K562 (cell line): Measurements from ENCODE around the gene TCF23. TPM values are rescaled to one million over a fixed set of nuclear protein-coding genes. Genes with fewer than 3 reads are reported as not detected.

Source experiments
- ATAC-seq: fragments of 200-7000 bp; cut with Tn5 transposase; 3 replicates; pipeline ENCODE4 v1.9.1; 2020; ENCODE audit warnings: moderate library complexity
- BruUV-seq: library from RNA; stranded (reverse); fragments of 400-500 nt; replicated peaks from 2 replicates; lab custom pipeline; 2021; lab: Mats Ljungman, UMichigan
- CTCF ChIA-PET: fragments of 300-600 bp; formaldehyde crosslinking; extraction: SDS; loops from one replicate; lab custom pipeline; 2021; ENCODE audit warnings: low intra/inter-chr PET ratio; lab: Yijun Ruan, JAX
- POLR2A ChIA-PET: fragments of 300-600, 350-650 bp; sonication (Branson Sonifier 250); formaldehyde crosslinking; extraction: SDS; loops from one replicate; lab custom pipeline; 2021; ENCODE audit warnings: antibody characterized with exemption, inconsistent platforms; lab: Yijun Ruan, JAX
- DNase-seq, 4 experiments: peaks; one replicate each; pipeline versions ENCODE4 v3.0.0 to v3.0.0-alpha.2; 2011 to 2018; ENCODE audit warnings: low spot score in 3 of 4, mixed read lengths in 3 of 4; ENCODE audit errors: extremely low read depth in 1 of 4
- FAIRE-seq: peaks from 2 replicates; lab custom pipeline; 2011; peaks lifted over from hg19 to GRCh38; lab: Jason Lieb, UNC
- H2AFZ ChIP-seq: 2 replicates; pipeline ENCODE4 v1.6.0; 2011; ENCODE audit warnings: low read depth, low read length, control low read depth, inconsistent platforms
- H3K27ac ChIP-seq: fragments of 200-600 bp; 3 replicates; pipeline ENCODE4 v1.8.0; 2011; ENCODE audit warnings: low read depth, mild to moderate bottlenecking, control low read depth, inconsistent platforms, low read length, moderate library complexity, mixed read lengths; ENCODE audit errors: extremely low read depth
- H3K27me3 ChIP-seq, 2 experiments: fragments of 300-600 bp in 1 of 2; 2 replicates in 1 of 2; 3 replicates in 1 of 2; pipeline versions ENCODE4 v1.6.0 to v1.8.0; 2011; ENCODE audit warnings: inconsistent platforms in 2 of 2, low read length in 2 of 2, mild to moderate bottlenecking in 1 of 2, mixed read lengths in 1 of 2, moderate library complexity in 1 of 2; ENCODE audit not compliant: control insufficient read depth in 2 of 2, insufficient read depth in 2 of 2
- H3K36me3 ChIP-seq: fragments of 300-600 bp; 3 replicates; pipeline ENCODE4 v1.8.0; 2011; ENCODE audit warnings: mild to moderate bottlenecking, low read length, inconsistent platforms; ENCODE audit not compliant: control insufficient read depth, insufficient read depth
- H3K4me1 ChIP-seq, 2 experiments: fragments of 200-600 bp in 1 of 2; replicated peaks in 1 of 2; 2 replicates in 1 of 2; 3 replicates in 1 of 2; pipeline versions ENCODE4 v1.5.1 to v1.8.0; 2011; ENCODE audit warnings: inconsistent platforms in 2 of 2, low read length in 2 of 2, mild to moderate bottlenecking in 1 of 2, mixed read lengths in 1 of 2, moderate library complexity in 1 of 2; ENCODE audit not compliant: control insufficient read depth in 2 of 2, insufficient read depth in 2 of 2
- H3K4me2 ChIP-seq: 2 replicates; pipeline ENCODE4 v1.6.1; 2011; ENCODE audit warnings: low read length, control low read depth, inconsistent platforms, mixed read lengths; ENCODE audit not compliant: insufficient read depth
- H3K4me3 ChIP-seq: fragments of 200-600 bp; sonication (generic), shearing (Covaris generic); 2 replicates; pipeline ENCODE4 v1.5.1; 2016; ENCODE audit warnings: control low read depth, inconsistent platforms
- H3K79me2 ChIP-seq: fragments of 200-600 bp; 3 replicates; pipeline ENCODE4 v1.8.0; 2011; ENCODE audit warnings: low read length, inconsistent platforms; ENCODE audit not compliant: control insufficient read depth, insufficient read depth
- H3K9ac ChIP-seq, 2 experiments: 2 replicates each; pipeline versions ENCODE4 v1.6.0 to v1.6.1; 2011; ENCODE audit warnings: low read depth in 2 of 2, low read length in 2 of 2, control low read depth in 1 of 2, inconsistent platforms in 1 of 2, mild to moderate bottlenecking in 1 of 2, mixed read lengths in 1 of 2; ENCODE audit not compliant: insufficient read depth in 1 of 2
- H3K9me1 ChIP-seq: one replicate; pipeline ENCODE4 v1.6.0; 2011; ENCODE audit warnings: inconsistent platforms, mild to moderate bottlenecking, low read length, moderate library complexity; ENCODE audit not compliant: control insufficient read depth, insufficient read depth
- H3K9me3 ChIP-seq: replicated peaks from 2 replicates; pipeline ENCODE4 v1.5.1; 2011; ENCODE audit warnings: low read depth, low read length, inconsistent platforms; ENCODE audit not compliant: control insufficient read depth, insufficient read depth
- H4K20me1 ChIP-seq: replicated peaks from 2 replicates; pipeline ENCODE4 v1.6.1; 2011; ENCODE audit warnings: low read length, inconsistent platforms, mixed read lengths; ENCODE audit not compliant: control insufficient read depth, insufficient read depth
- BMI1 ChIP-seq: fragments of 150-350 bp; IDR thresholded peaks from 2 replicates; pipeline ENCODE4 v1.6.1; 2014; ENCODE audit warnings: low read length
- CEBPG ChIP-seq, 3 experiments: fragments of 200-800 bp in 1 of 3; sonication (Bioruptor generic) in 1 of 3; sonication (generic) in 1 of 3; formaldehyde crosslinking in 1 of 3; IDR thresholded peaks in 2 of 3; conservative IDR thresholded peaks in 1 of 3; 2 replicates each; pipeline versions ENCODE4 v1.6.1 to v1.8.0; 2016 to 2022; ENCODE audit warnings: missing compliant biosample characterization in 2 of 3, missing genetic modification characterization in 2 of 3, mild to moderate bottlenecking in 1 of 3, missing genetic modification reagents in 1 of 3
- EP300 ChIP-seq: IDR thresholded peaks from 2 replicates; pipeline ENCODE4 v1.6.1; 2012; ENCODE audit warnings: low read length, improper control_type of control experiment
- ETV5 ChIP-seq: sonication (generic); formaldehyde crosslinking; IDR thresholded peaks from 2 replicates; pipeline ENCODE4 v1.4.0; 2020; ENCODE audit warnings: low read depth, mild to moderate bottlenecking, missing genetic modification reagents
- FOXK2 ChIP-seq, 2 experiments: fragments of 450-650 bp; IDR thresholded peaks in 1 of 2; conservative IDR thresholded peaks in 1 of 2; 2 replicates each; pipeline ENCODE4 v1.6.1; 2016; ENCODE audit warnings: low read depth in 2 of 2, mild to moderate bottlenecking in 1 of 2
- HOXB6 ChIP-seq: fragments of 250-450 bp; sonication (Bioruptor Pico); IDR thresholded peaks from 2 replicates; pipeline ENCODE4 v1.5.1; 2022; ENCODE audit warnings: mild to moderate bottlenecking, borderline replicate concordance
- MCM5 ChIP-seq: fragments of 450-650 bp; IDR thresholded peaks from 2 replicates; pipeline ENCODE4 v1.6.1; 2016; ENCODE audit warnings: low read depth
- MYBL2 ChIP-seq, 2 experiments: fragments of 450-650 bp in 1 of 2; sonication (generic) in 1 of 2; formaldehyde crosslinking in 1 of 2; IDR thresholded peaks; 2 replicates each; pipeline versions ENCODE4 v1.6.1 to v1.8.1; 2017 to 2022; ENCODE audit warnings: borderline replicate concordance in 1 of 2, inconsistent platforms in 1 of 2, low read depth in 1 of 2, mild to moderate bottlenecking in 1 of 2, missing genetic modification reagents in 1 of 2, moderate library complexity in 1 of 2
- SMAD2 ChIP-seq: fragments of 150-350 bp; IDR thresholded peaks from 2 replicates; pipeline ENCODE4 v1.6.1; 2014; ENCODE audit warnings: low read depth, mild to moderate bottlenecking, low read length
- SOX6 ChIP-seq: fragments of 450-650 bp; IDR thresholded peaks from 2 replicates; pipeline ENCODE4 v1.6.1; 2014; ENCODE audit warnings: mild to moderate bottlenecking
- ZNF175 ChIP-seq: fragments of 200-800 bp; sonication (Bioruptor generic); IDR thresholded peaks from 2 replicates; pipeline ENCODE4 v1.6.1; 2016; ENCODE audit warnings: low read depth, mild to moderate bottlenecking, missing genetic modification characterization, missing compliant biosample characterization
- ZNF184 ChIP-seq: sonication (generic); formaldehyde crosslinking; IDR thresholded peaks from 2 replicates; pipeline ENCODE4 v1.5.0; 2020; ENCODE audit warnings: missing genetic modification reagents
- WGBS: fragments of 100-300 bp; shearing (Covaris generic); methylation state at CpG from one replicate; pipeline ENCODE4 v1.1.6; 2016; ENCODE audit warnings: low coverage, mixed read lengths; ENCODE audit not compliant: insufficient coverage; ENCODE audit errors: missing lambda C conversion rate; 5-methylcytosine and 5-hydroxymethylcytosine counted together
- in situ Hi-C: fragments of 300-500 bp; cut with MboI; formaldehyde crosslinking; loops from 4 replicates; pipeline ENCODE4 v1.15.0; 2018; ENCODE audit warnings: inconsistent platforms, mixed read lengths
- intact Hi-C: fragments of 100-400 bp; cut with micrococcal nuclease; formaldehyde crosslinking; loops from 2 replicates; pipeline ENCODE4 v1.14.2; 2022
- polyA plus RNA-seq, 8 experiments: library from polyadenylated mRNA; depleted of rRNA in 4 of 8; stranded (reverse) in 5 of 8; unstranded in 3 of 8; fragments of >200 nt; fragmentation: Nextera tagmentation in 2 of 8; fragmentation: Illumina TruSeq in 1 of 8; extraction: Ambion mirVana in 2 of 8; extraction: Trizol in 1 of 8; gene quantifications; 2 replicates each; pipeline versions ENCODE4 v1.2.1 to v1.2.3, GENCODE V29; 2011 to 2014; ENCODE audit warnings: inconsistent platforms in 1 of 8, missing spikeins in 1 of 8
- total RNA-seq, 7 experiments: library from RNA; depleted of rRNA in 6 of 7; stranded (reverse); fragments of >200 nt in 6 of 7; fragmentation: Illumina TruSeq in 2 of 7; extraction: Trizol in 2 of 7; gene quantifications; 2 replicates each; pipeline versions ENCODE4 v1.2.1 to v1.2.3, GENCODE V29; 2011 to 2021; ENCODE audit warnings: low replicate concordance in 1 of 7
- TF ChIP-seq, protein P1 (sequence below): fragments of 250-450 bp; sonication (Bioruptor Pico); IDR thresholded peaks from 2 replicates; pipeline ENCODE4 v1.8.0; 2021; ENCODE audit warnings: moderate library complexity, mild to moderate bottlenecking, inconsistent platforms
- TF ChIP-seq, protein P2 (sequence below): fragments of 450-650 bp; IDR thresholded peaks from 2 replicates; pipeline ENCODE4 v1.6.1; 2018; ENCODE audit warnings: mild to moderate bottlenecking, low read depth; ENCODE audit not compliant: partially characterized antibody
- TF ChIP-seq, protein P3 (sequence below): fragments of 250-450 bp; sonication (Bioruptor Pico); IDR thresholded peaks from 2 replicates; pipeline ENCODE4 v1.5.0; 2021; ENCODE audit warnings: mild to moderate bottlenecking, borderline replicate concordance

TCF23 gene
- total and polyA plus RNA-seq, 9 of the 15 experiments (the other 6 are each of a cell fraction or from before 2014, with no cell fraction given): 0.07 TPM; not detected in 8

GRCh38 chr2:27205206-27205605 lies 56.4 kb downstream of the TCF23 start:
- POLR2A ChIA-PET: no interaction called here
- TF ChIP-seq SMAD2 (no peak), ZNF175 (CRISPR knock-in tag) (no peak), EP300 (no peak), MCM5 (no peak), SOX6 (no peak), MYBL2 (IDR thresholded peaks at IDR 0.05; ENCODE audit: low read depth) (no peak), MYBL2 (CRISPR knock-in tag; IDR thresholded peaks at IDR 0.05; ENCODE audit: borderline replicate concordance) (no peak), BMI1 (no peak), ETV5 (CRISPR knock-in tag) (no peak), CEBPG (CRISPR knock-in tag; IDR thresholded peaks at IDR 0.05) (no peak), CEBPG (tag; conservative IDR thresholded peaks at IDR 0.05 in 1 of 2, IDR thresholded peaks at IDR 0.05 in 1 of 2) (no peak), ZNF184 (CRISPR knock-in tag) (no peak), HOXB6 (CRISPR knock-in tag) (no peak), FOXK2 (conservative IDR thresholded peaks at IDR 0.05 in 1 of 2, IDR thresholded peaks at IDR 0.05 in 1 of 2; ENCODE audit: low read depth in 2 of 2) (no peak)
- TF ChIP-seq, protein P1, sequence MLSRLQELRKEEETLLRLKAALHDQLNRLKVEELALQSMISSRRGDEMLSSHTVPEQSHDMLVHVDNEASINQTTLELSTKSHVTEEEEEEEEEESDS (CRISPR knock-in tag): no peak
- TF ChIP-seq, protein P2, sequence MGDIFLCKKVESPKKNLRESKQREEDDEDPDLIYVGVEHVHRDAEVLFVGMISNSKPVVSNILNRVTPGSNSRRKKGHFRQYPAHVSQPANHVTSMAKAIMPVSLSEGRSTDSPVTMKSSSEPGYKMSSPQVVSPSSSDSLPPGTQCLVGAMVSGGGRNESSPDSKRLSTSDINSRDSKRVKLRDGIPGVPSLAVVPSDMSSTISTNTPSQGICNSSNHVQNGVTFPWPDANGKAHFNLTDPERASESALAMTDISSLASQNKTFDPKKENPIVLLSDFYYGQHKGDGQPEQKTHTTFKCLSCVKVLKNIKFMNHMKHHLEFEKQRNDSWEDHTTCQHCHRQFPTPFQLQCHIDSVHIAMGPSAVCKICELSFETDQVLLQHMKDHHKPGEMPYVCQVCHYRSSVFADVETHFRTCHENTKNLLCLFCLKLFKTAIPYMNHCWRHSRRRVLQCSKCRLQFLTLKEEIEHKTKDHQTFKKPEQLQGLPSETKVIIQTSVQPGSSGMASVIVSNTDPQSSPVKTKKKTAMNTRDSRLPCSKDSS: no peak
- TF ChIP-seq, protein P3, sequence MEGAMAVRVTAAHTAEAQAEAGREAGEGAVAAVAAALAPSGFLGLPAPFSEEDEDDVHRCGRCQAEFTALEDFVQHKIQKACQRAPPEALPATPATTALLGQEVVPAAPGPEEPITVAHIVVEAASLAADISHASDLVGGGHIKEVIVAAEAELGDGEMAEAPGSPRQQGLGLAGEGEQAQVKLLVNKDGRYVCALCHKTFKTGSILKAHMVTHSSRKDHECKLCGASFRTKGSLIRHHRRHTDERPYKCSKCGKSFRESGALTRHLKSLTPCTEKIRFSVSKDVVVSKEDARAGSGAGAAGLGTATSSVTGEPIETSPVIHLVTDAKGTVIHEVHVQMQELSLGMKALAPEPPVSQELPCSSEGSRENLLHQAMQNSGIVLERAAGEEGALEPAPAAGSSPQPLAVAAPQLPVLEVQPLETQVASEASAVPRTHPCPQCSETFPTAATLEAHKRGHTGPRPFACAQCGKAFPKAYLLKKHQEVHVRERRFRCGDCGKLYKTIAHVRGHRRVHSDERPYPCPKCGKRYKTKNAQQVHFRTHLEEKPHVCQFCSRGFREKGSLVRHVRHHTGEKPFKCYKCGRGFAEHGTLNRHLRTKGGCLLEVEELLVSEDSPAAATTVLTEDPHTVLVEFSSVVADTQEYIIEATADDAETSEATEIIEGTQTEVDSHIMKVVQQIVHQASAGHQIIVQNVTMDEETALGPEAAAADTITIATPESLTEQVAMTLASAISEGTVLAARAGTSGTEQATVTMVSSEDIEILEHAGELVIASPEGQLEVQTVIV (CRISPR knock-in tag): no peak
- in situ Hi-C loops: no loop called here
- H2AFZ ChIP-seq: no peak overlapping the region
- no peaks in the 10 kb centered on the region for H4K20me1 ChIP-seq
- CTCF ChIA-PET: no interaction called here
- H3K79me2 ChIP-seq: peaks cover 16% of the 10 kb centered on the region; the same call in 1 of the 3 replicates
- no TSS peak for BruUV-seq
- ATAC-seq: no peak
- WGBS: 88% methylated on average over 8 of the region's 8 CpGs
- H3K27ac ChIP-seq: no peak overlapping the region
- intact Hi-C loops: no loop called here
- FAIRE-seq: no peak
- no peak for DNase-seq
- H3K27me3 ChIP-seq: no peaks in the 10 kb centered on the region
- no peaks in the 10 kb centered on the region for H3K9me3 ChIP-seq
- no peaks in the 10 kb centered on the region for H3K9me1 ChIP-seq
- no peak overlapping the region for H3K9ac ChIP-seq
- no peak overlapping the region for H3K4me3 ChIP-seq
- H3K4me1 ChIP-seq: peaks cover 10 to 16% of the 10 kb centered on the region in 2 experiments; a peak in 4 of 5 replicates
- no peak overlapping the region for H3K4me2 ChIP-seq
- H3K36me3 ChIP-seq: peaks cover 95% of the 10 kb centered on the region
